ENCODE data around the gene NTSR2. TPM values are rescaled to one million over a fixed set of nuclear protein-coding genes. Genes with fewer than 3 reads are reported as not detected.

The NTSR2 gene
- total and polyA plus RNA-seq, 2 of the 8 experiments (the other 6 are each of a cell fraction or from before 2014, with no cell fraction given): 0.05 TPM; not detected in 1

DNA sequence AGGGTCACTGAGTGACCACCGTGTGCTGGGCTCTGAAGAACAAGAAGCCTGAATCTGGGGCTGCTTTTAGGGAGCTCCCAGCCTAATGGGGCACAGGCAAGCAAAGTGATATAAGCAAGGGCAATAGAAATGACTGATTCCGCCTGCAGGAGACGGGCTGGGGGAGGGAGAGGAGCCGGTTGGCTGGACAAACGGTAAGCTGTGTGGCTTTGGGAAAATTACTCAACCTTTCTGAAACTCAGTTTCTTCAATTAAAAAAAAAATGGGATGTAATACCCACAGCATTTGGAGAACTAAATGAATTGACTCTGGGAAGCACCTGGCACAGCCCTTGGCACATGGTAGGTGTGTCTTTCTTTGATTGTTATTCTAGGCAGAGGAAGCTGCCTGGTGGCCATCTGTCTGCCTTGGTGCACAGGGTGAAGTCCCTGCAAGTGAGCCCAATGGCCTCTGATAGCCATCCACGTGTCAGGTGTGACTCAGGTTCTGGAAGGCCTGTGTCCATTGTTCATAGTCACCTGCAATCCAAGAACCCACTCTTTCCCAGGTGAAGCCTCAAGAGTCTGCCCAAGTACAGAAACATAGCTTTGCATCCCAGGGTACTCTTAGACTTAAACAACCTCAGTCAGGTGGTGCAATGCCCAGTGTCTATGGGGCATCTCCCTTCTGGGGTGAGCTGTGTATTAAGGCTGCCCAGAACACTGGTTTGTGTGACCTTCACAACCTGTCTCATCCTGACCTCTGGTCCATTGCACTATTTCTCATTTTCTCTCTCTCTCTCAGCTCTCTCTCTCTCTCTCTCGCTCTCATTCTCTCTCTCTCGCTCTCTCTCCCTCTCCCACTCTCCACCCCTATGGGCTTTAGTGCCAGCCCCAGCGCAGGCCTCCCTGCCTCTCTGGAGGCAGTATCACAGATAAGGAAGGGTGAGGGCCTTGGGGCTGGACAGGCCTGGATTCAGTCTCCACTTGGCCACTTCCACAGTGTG, 30.0 kb upstream of the NTSR2 start:
- H4K20me1 ChIP-seq (replicated peaks in 1 of 2; ENCODE audit: control insufficient read depth in 1 of 2, insufficient read depth in 2 of 2, low read length in 2 of 2): no peaks in the 10 kb centered on the region
- no peak overlapping the region for H3K18ac ChIP-seq (ENCODE audit: extremely low read depth, low read length)
- no peaks in the 10 kb centered on the region for H3K36me3 ChIP-seq (ENCODE audit: control insufficient read depth in 2 of 4, insufficient read depth in 4 of 4, low read length in 3 of 4)
- no peak overlapping the region for H4K91ac ChIP-seq (replicated peaks; ENCODE audit: insufficient read length, low read length)
- no peak overlapping the region for H3K56ac ChIP-seq (replicated peaks; ENCODE audit: insufficient read length, low read depth, low read length)
- H3K4me2 ChIP-seq (ENCODE audit: insufficient read depth in 1 of 2, low read depth in 2 of 2, low read length in 2 of 2): no peak overlapping the region
- H3K4me1 ChIP-seq (replicated peaks in 1 of 4; ENCODE audit: control insufficient read depth in 3 of 4, insufficient read depth in 4 of 4, low read length in 3 of 4): no peaks in the 10 kb centered on the region
- no peak overlapping the region for H2AK5ac ChIP-seq (ENCODE audit: low read depth, low read length)
- TF ChIP-seq SP2 (IDR thresholded peaks at IDR 0.05; ENCODE audit: low read length): no peak
- no peak for TF ChIP-seq PHF8 (conservative IDR thresholded peaks at IDR 0.05; ENCODE audit: low read depth, low read length)
- no peak for TF ChIP-seq RXRA (IDR thresholded peaks at IDR 0.05; ENCODE audit: insufficient read depth, low read depth, low read length)
- no peak for TF ChIP-seq SP1 (IDR thresholded peaks at IDR 0.05; ENCODE audit: low read depth, low read length)
- no peak for TF ChIP-seq FOSL1 (IDR thresholded peaks at IDR 0.05; ENCODE audit: insufficient read depth, low read depth, low read length)
- no peak for TF ChIP-seq KDM1A (IDR thresholded peaks at IDR 0.05; ENCODE audit: borderline replicate concordance, low read length)
- TF ChIP-seq TBP (IDR thresholded peaks at IDR 0.05; ENCODE audit: low read depth, low read length): no peak
- TF ChIP-seq TCF12 (IDR thresholded peaks at IDR 0.05; ENCODE audit: low read depth, low read length): no peak
- no peak for TF ChIP-seq ZNF274 (IDR thresholded peaks at IDR 0.05; ENCODE audit: borderline replicate concordance, extremely low read depth, low read length)
- TF ChIP-seq POLR2A (IDR thresholded peaks at IDR 0.05; ENCODE audit: control extremely low read depth in 1 of 2, low read depth in 2 of 2, low read length in 2 of 2): no peak
- TF ChIP-seq POU5F1 (IDR thresholded peaks at IDR 0.05; ENCODE audit: low read depth, low read length): no peak
- TF ChIP-seq TAF7 (optimal IDR thresholded peaks at IDR 0.05; ENCODE audit: borderline replicate concordance, low read depth, low read length): no peak
- no peak overlapping the region for H3K4me3 ChIP-seq (ENCODE audit: extremely low read depth in 1 of 4, insufficient read depth in 2 of 4, low read depth in 3 of 4, low read length in 4 of 4)
- H3K23ac ChIP-seq (ENCODE audit: insufficient read length): no peak overlapping the region
- no peak overlapping the region for H3K27ac ChIP-seq (ENCODE audit: low read depth, low read length)
- no peaks in the 10 kb centered on the region for H3K79me2 ChIP-seq (ENCODE audit: control insufficient read depth in 1 of 2, insufficient read depth in 2 of 2, low read length in 2 of 2)
- H3K27me3 ChIP-seq (replicated peaks in 1 of 4; ENCODE audit: control insufficient read depth in 3 of 4, extremely low read depth in 1 of 4, insufficient read depth in 3 of 4, low read length in 3 of 4): no peaks in the 10 kb centered on the region
- H4K8ac ChIP-seq (ENCODE audit: extremely low read depth, insufficient read depth, low read length): no peak overlapping the region
- DNase-seq (ENCODE audit: low read depth in 1 of 2, low spot score in 2 of 2) (no peak), FAIRE-seq (no peak)
- no peak overlapping the region for H2AFZ ChIP-seq (ENCODE audit: low read length)
- H2BK12ac ChIP-seq (ENCODE audit: low read depth, low read length): 0 out of 2 replicates have a peak overlapping the region, but pooled peaks have one; percentile 1
- H3K4ac ChIP-seq (replicated peaks; ENCODE audit: insufficient read length, low read depth, low read length): no peak overlapping the region
- no peaks in the 10 kb centered on the region for H3K9me3 ChIP-seq (ENCODE audit: insufficient read depth in 2 of 2, low read depth in 1 of 2, low read length in 1 of 2)
- POLR2A ChIA-PET (ENCODE audit: partially characterized antibody): interaction anchor here (0.7 kb wide), 1 partner anchor 16 kb away, joined by 3 read pairs; no protein-coding TSS in a partner anchor
- H2BK20ac ChIP-seq (ENCODE audit: low read length): no peak overlapping the region
- no peak overlapping the region for H2BK5ac ChIP-seq (ENCODE audit: low read depth, low read length)
- H2BK15ac ChIP-seq (ENCODE audit: low read length): no peak overlapping the region
- H4K5ac ChIP-seq (ENCODE audit: insufficient read length, low read depth, low read length): no peak overlapping the region
- CTCF ChIA-PET (ENCODE audit: partially characterized antibody): interaction anchor here (0.5 to 10.9 kb wide), 13 partner anchors 10 to 1040 kb away, joined by 3 to 91 read pairs (median 5); partner anchors contain the start of gene LPIN1
- H3K23me2 ChIP-seq (ENCODE audit: low read depth, low read length): no peaks in the 10 kb centered on the region
- H3K14ac ChIP-seq (ENCODE audit: insufficient read length): no peak overlapping the region
- no peak overlapping the region for H3K9ac ChIP-seq (replicated peaks in 1 of 4; ENCODE audit: extremely low read depth in 1 of 4, low read depth in 3 of 4, low read length in 3 of 4)
- H3K79me1 ChIP-seq (ENCODE audit: low read depth, low read length): no peaks in the 10 kb centered on the region
- WGBS, 2 experiments (ENCODE audit: extremely low coverage in 1 of 2, insufficient coverage in 1 of 2, insufficient read length in 1 of 2, insufficient replicate concordance in 2 of 2, low coverage in 1 of 2, low lambda C conversion rate in 2 of 2, missing lambda C conversion rate in 1 of 2): 70 to 100% methylated on average over 2 to 8 of the region's 9 CpGs
- H2BK120ac ChIP-seq (replicated peaks; ENCODE audit: low read depth, low read length): no peak overlapping the region
